ENCODE data around the gene C9orf43. TPM values are rescaled to one million over a fixed set of nuclear protein-coding genes. Genes with fewer than 3 reads are reported as not detected.
A peak's percentile ranks its signal among the peaks of the same experiment; 100 is the strongest.

C9orf43 gene
- total RNA-seq, 1 donor from 2014 or later, result 0.37 TPM

- H3K9me3 Mint-ChIP-seq (ENCODE audit: low read depth), result no peaks in the 10 kb centered on the region
- DNase-seq (ENCODE audit: low spot score), result no peak
- peaks cover 13% of the 10 kb centered on the region for H3K4me1 Mint-ChIP-seq (ENCODE audit: low read depth)
- TF ChIP-seq CTCF (IDR thresholded peaks at IDR 0.05), result no peak
- no peak overlapping the region for H3K27ac Mint-ChIP-seq (ENCODE audit: unreplicated experiment)
- H3K36me3 Mint-ChIP-seq (ENCODE audit: low read depth), result no peaks in the 10 kb centered on the region
- no peak overlapping the region for H3K4me3 Mint-ChIP-seq (ENCODE audit: unreplicated experiment)
- peaks cover 11% of the 10 kb centered on the region for H3K27me3 Mint-ChIP-seq (ENCODE audit: low read depth)
These were observed 50.7 kb downstream of the C9orf43 start for GRCh38 chr9:113461285-113461684.

GRCh38 chr9:113461943-113462342 lies 51.4 kb downstream of the C9orf43 start:
- peaks cover 9% of the 10 kb centered on the region for H3K4me1 Mint-ChIP-seq (ENCODE audit: low read depth)
- H3K9me3 Mint-ChIP-seq (ENCODE audit: low read depth), result no peaks in the 10 kb centered on the region
- DNase-seq (ENCODE audit: low spot score), result no peak
- peaks cover 11% of the 10 kb centered on the region for H3K27me3 Mint-ChIP-seq (ENCODE audit: low read depth)
- no peak for TF ChIP-seq CTCF (IDR thresholded peaks at IDR 0.05)
- H3K36me3 Mint-ChIP-seq (ENCODE audit: low read depth), result no peaks in the 10 kb centered on the region
- H3K4me3 Mint-ChIP-seq (ENCODE audit: unreplicated experiment), result no peak overlapping the region
- no peak overlapping the region for H3K27ac Mint-ChIP-seq (ENCODE audit: unreplicated experiment)

DNA sequence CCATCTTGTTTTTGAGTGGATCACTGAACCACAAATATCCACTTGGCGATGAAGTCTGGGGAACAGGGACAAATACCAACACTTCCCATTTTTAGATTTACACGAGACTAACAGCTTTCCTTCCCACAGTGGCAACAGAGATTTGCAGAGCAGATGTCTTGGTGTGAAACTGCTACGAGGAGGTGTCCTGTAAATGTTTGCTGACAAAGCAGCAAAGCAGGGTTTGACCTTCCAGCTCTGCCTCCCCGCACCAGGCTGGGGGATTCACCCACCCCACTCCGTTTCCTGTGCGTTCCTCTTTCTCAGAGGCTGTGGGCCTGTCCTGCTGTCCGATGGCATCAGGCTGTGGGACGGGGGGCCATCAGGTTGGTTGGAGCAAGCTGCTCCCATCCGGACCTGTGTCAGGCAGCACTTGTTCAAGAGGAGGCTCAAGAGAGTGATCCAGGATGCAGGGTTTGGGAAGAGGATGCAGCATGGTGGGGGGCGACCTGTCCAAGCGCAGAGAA lies 52.3 kb downstream of the C9orf43 start:
- DNase-seq (ENCODE audit: low spot score), result no peak
- Mint-ChIP-seq H3K9me3 (ENCODE audit: low read depth) (no peaks in the 10 kb centered on the region), H3K27ac (ENCODE audit: unreplicated experiment) (no peak overlapping the region), H3K4me3 (ENCODE audit: unreplicated experiment) (no peak overlapping the region), H3K4me1 (ENCODE audit: low read depth) (peaks cover 5% of the 10 kb centered on the region), H3K36me3 (ENCODE audit: low read depth) (no peaks in the 10 kb centered on the region), H3K27me3 (ENCODE audit: low read depth) (peaks cover 11% of the 10 kb centered on the region)
- TF ChIP-seq CTCF (IDR thresholded peaks at IDR 0.05), result no peak

- Mint-ChIP-seq H3K4me1 (ENCODE audit: low read depth) (peaks cover 5% of the 10 kb centered on the region), H3K4me3 (ENCODE audit: unreplicated experiment) (peak within 1 kb of the TSS; percentile 35), H3K27me3 (ENCODE audit: low read depth) (peaks cover 11% of the 10 kb centered on the region), H3K36me3 (ENCODE audit: low read depth) (no peaks in the 10 kb centered on the region), H3K27ac (ENCODE audit: unreplicated experiment) (no peak within 1 kb of the TSS), H3K9me3 (ENCODE audit: low read depth) (no peaks in the 10 kb centered on the region)
- TF ChIP-seq CTCF (IDR thresholded peaks at IDR 0.05), result no peak
- DNase-seq (ENCODE audit: low spot score), result no peak
These were observed 53.1 kb downstream of the C9orf43 start, which contains the start of gene RGS3 for GRCh38 chr9:113463418-113464285. RGS3 (plus strand) TSS chr9:113463727; CDS start chr9:113463803, 76 bp downstream.

DNA sequence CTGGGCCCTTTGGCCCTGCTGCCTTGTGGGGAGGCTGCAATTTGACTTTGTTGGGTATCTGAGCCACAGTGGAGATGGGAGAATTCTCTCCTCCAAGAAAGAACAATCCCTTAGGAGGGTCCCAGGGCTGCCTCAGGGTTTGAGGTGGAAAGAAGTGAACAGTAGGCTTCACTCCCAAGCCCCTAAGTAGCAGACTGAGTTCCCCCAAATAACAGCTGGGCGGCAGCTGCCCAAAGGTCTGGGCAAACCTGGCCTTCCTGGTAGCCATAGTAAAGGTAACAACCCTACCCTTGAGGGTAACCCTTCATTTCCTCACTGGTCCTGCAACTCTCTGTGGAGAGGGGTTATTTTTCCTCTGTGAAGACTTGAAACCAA lies 53.7 kb downstream of the C9orf43 start:
- no peak for DNase-seq (ENCODE audit: low spot score)
- H3K27me3 Mint-ChIP-seq (ENCODE audit: low read depth), result peaks cover 11% of the 10 kb centered on the region
- no peaks in the 10 kb centered on the region for H3K36me3 Mint-ChIP-seq (ENCODE audit: low read depth)
- TF ChIP-seq CTCF (IDR thresholded peaks at IDR 0.05), result no peak
- no peaks in the 10 kb centered on the region for H3K9me3 Mint-ChIP-seq (ENCODE audit: low read depth)
- H3K27ac Mint-ChIP-seq (ENCODE audit: unreplicated experiment), result no peak overlapping the region
- peak overlapping the region; percentile 35 for H3K4me3 Mint-ChIP-seq (ENCODE audit: unreplicated experiment)
- peaks cover 5% of the 10 kb centered on the region for H3K4me1 Mint-ChIP-seq (ENCODE audit: low read depth)

Measured in chondrocyte (in vitro differentiated cells).